Measurements from ENCODE around the gene CA5A.
"Not testable (repeated sequence)": the region's sequence is repeated elsewhere in the genome, so short reads cannot be mapped to it uniquely, and the experiment has no call there.

CA5A gene

GRCh38 chr16:87874639-87875427 is 61.5 kb downstream of the CA5A start:
- ChIA-PET POLR2A (ENCODE audit: low non-redundant PET) (no interaction called here), CTCF (no interaction called here)
- no peak overlapping the region for H3K27ac ChIP-seq
- DNase-seq (ENCODE audit: low spot score) = no peak
- TF ChIP-seq CTCF (conservative IDR thresholded peaks at IDR 0.05; ENCODE audit: low read depth) = no peak

GRCh38 chr16:87870418-87871291 is 65.7 kb downstream of the CA5A start:
- ChIA-PET CTCF (interaction anchor here (0.7 to 7.7 kb wide), 18 partner anchors 18 to 567 kb away, joined by 3 to 53 read pairs (median 5); no protein-coding TSS in a partner anchor), POLR2A (ENCODE audit: low non-redundant PET) (interaction anchor here (0.6 kb wide), 1 partner anchor 46 kb away, joined by 4 read pairs; no protein-coding TSS in a partner anchor)
- DNase-seq (ENCODE audit: low spot score) = peak; percentile 87
- H3K27ac ChIP-seq = peak overlapping the region; percentile 99

- POLR2A ChIA-PET (ENCODE audit: low non-redundant PET) = interaction anchor here (0.9 kb wide), 1 partner anchor 23 kb away, joined by 4 read pairs; no protein-coding TSS in a partner anchor
- CTCF ChIA-PET = interaction anchor here (1.0 to 7.7 kb wide), 4 partner anchors 20 to 101 kb away, joined by 3 to 53 read pairs (median 34); no protein-coding TSS in a partner anchor
- H3K27ac ChIP-seq = peak overlapping the region; percentile 99
Observed at GRCh38 chr16:87869879-87870417, 66.4 kb downstream of the CA5A start.

GRCh38 chr16:87869061-87869878 is 67.1 kb downstream of the CA5A start, which contains the start of gene SLC7A5:
TSS of gene SLC7A5 (minus strand) at chr16:87869507. CDS start at chr16:87869422, 85 bp downstream.
- CTCF ChIA-PET = interaction anchor here (1.0 to 7.7 kb wide), 4 partner anchors 19 to 100 kb away, joined by 3 to 48 read pairs (median 12); no protein-coding TSS in a partner anchor
- POLR2A ChIA-PET (ENCODE audit: low non-redundant PET) = interaction anchor here (0.7 to 0.9 kb wide), 2 partner anchors 22 to 62 kb away, joined by 3 to 4 read pairs; no protein-coding TSS in a partner anchor

More at GRCh38 chr16:87869879-87870417, 66.4 kb downstream of the CA5A start:
- not testable (repeated sequence) for DNase-seq (ENCODE audit: low spot score)

GRCh38 chr16:87868254-87869029 is 67.9 kb downstream of the CA5A start:
- CTCF ChIA-PET = interaction anchor here (1.0 to 7.7 kb wide), 3 partner anchors 18 to 89 kb away, joined by 3 to 48 read pairs (median 3); no protein-coding TSS in a partner anchor
- peak overlapping the region; percentile 99 for H3K27ac ChIP-seq
- not testable (repeated sequence) for DNase-seq (ENCODE audit: low spot score)

More at GRCh38 chr16:87869061-87869878, 67.1 kb downstream of the CA5A start, which contains the start of gene SLC7A5:
- not testable (repeated sequence) for DNase-seq (ENCODE audit: low spot score)
- H3K27ac ChIP-seq = peak within 1 kb of the TSS; percentile 99

GRCh38 chr16:87865902-87866555 is 70.3 kb downstream of the CA5A start:
- ChIA-PET CTCF (interaction anchor here (1.5 to 7.7 kb wide), 2 partner anchors 16 to 87 kb away, joined by 6 to 48 read pairs; no protein-coding TSS in a partner anchor), POLR2A (ENCODE audit: low non-redundant PET) (interaction anchor here (0.8 to 1.5 kb wide), 2 partner anchors 11 to 37 kb away, joined by 3 to 4 read pairs; no protein-coding TSS in a partner anchor)
- DNase-seq (ENCODE audit: low spot score) = not testable (repeated sequence)
- peak overlapping the region; percentile 99 for H3K27ac ChIP-seq

More at GRCh38 chr16:87868254-87869029, 67.9 kb downstream of the CA5A start:
- POLR2A ChIA-PET (ENCODE audit: low non-redundant PET) = interaction anchor here (0.7 kb wide), 1 partner anchor 166 kb away, joined by 6 read pairs; no protein-coding TSS in a partner anchor

GRCh38 chr16:87864331-87864989 is 71.9 kb downstream of the CA5A start:
- DNase-seq (ENCODE audit: low spot score) = no peak
- TF ChIP-seq CTCF (conservative IDR thresholded peaks at IDR 0.05; ENCODE audit: low read depth) = no peak
- POLR2A ChIA-PET (ENCODE audit: low non-redundant PET) = interaction anchor here (0.6 kb wide), 1 partner anchor 19 kb away, joined by 3 read pairs; no protein-coding TSS in a partner anchor
- H3K27ac ChIP-seq = peak overlapping the region; percentile 98
- CTCF ChIA-PET = interaction anchor here (7.7 kb wide), 1 partner anchor 14 kb away, joined by 48 read pairs; no protein-coding TSS in a partner anchor

- H3K27ac ChIP-seq = peak overlapping the region; percentile 98
- CTCF ChIA-PET = not testable (repeated sequence)
Observed at GRCh38 chr16:87863327-87863635, 73.0 kb downstream of the CA5A start.

GRCh38 chr16:87862597-87863326 is 73.6 kb downstream of the CA5A start:
- POLR2A ChIA-PET (ENCODE audit: low non-redundant PET); CTCF ChIA-PET; DNase-seq (ENCODE audit: low spot score): not testable (repeated sequence)
- peak overlapping the region; percentile 98 for H3K27ac ChIP-seq

More at GRCh38 chr16:87863327-87863635, 73.0 kb downstream of the CA5A start:
- DNase-seq (ENCODE audit: low spot score); POLR2A ChIA-PET (ENCODE audit: low non-redundant PET): not testable (repeated sequence)

- POLR2A ChIA-PET (ENCODE audit: low non-redundant PET); DNase-seq (ENCODE audit: low spot score): not testable (repeated sequence)
- peak overlapping the region; percentile 98 for H3K27ac ChIP-seq
- CTCF ChIA-PET = interaction anchor here (0.6 kb wide), 1 partner anchor 12 kb away, joined by 3 read pairs; no protein-coding TSS in a partner anchor
Observed at GRCh38 chr16:87861300-87862099, 74.8 kb downstream of the CA5A start.

All from RWPE1 (cell line).